GM19035 (cell line): ENCODE results near the gene RAB3IP.
"Not testable (repeated sequence)": the region's sequence is repeated elsewhere in the genome, so short reads cannot be mapped to it uniquely, and the experiment has no call there.

Experiments
- ATAC-seq: cut with Tn5 transposase; IDR thresholded peaks from one replicate; pipeline ENCODE4 v1.9.1; 2021; ENCODE audit not compliant: unreplicated experiment

The RAB3IP gene

GRCh38 chr12:69834147-69834546 lies 95.5 kb downstream of the RAB3IP start:
- ATAC-seq: no peak

- ATAC-seq: no peak
Measured at GRCh38 chr12:69834576-69834975, 95.9 kb downstream of the RAB3IP start.

GRCh38 chr12:69835081-69835480 lies 96.4 kb downstream of the RAB3IP start:
- ATAC-seq: no peak

- no peak for ATAC-seq
Measured at GRCh38 chr12:69836015-69836414, 97.4 kb downstream of the RAB3IP start.

- no peak for ATAC-seq
Measured at GRCh38 chr12:69837191-69837590, 98.5 kb downstream of the RAB3IP start.

- no peak for ATAC-seq
Measured at GRCh38 chr12:69837657-69838415, 99.2 kb downstream of the RAB3IP start.

- ATAC-seq: no peak
Measured at GRCh38 chr12:69840727-69841126, 102.1 kb downstream of the RAB3IP start.

- ATAC-seq: no peak
Measured at GRCh38 chr12:69843608-69844007, 104.9 kb downstream of the RAB3IP start.

- no peak for ATAC-seq
Measured at GRCh38 chr12:69844416-69844815, 105.8 kb downstream of the RAB3IP start.

- ATAC-seq: no peak
Measured at GRCh38 chr12:69844836-69845235, 106.2 kb downstream of the RAB3IP start.

- ATAC-seq: no peak
Measured at GRCh38 chr12:69846976-69847375, 108.3 kb downstream of the RAB3IP start.

- ATAC-seq: no peak
Measured at GRCh38 chr12:69851976-69852375, 113.3 kb downstream of the RAB3IP start.

GRCh38 chr12:69853176-69853961 lies 114.7 kb downstream of the RAB3IP start:
- not testable (repeated sequence) for ATAC-seq

GRCh38 chr12:69866698-69867097 lies 128.0 kb downstream of the RAB3IP start:
- ATAC-seq: no peak

GRCh38 chr12:69868695-69869094 lies 130.0 kb downstream of the RAB3IP start:
- no peak for ATAC-seq

- no peak for ATAC-seq
Measured at GRCh38 chr12:69872804-69873203, 134.1 kb downstream of the RAB3IP start.
